Testis (tissue), 3 donors: ENCODE measurements around the gene MAPK12. TPM values are rescaled to one million over a fixed set of nuclear protein-coding genes. Genes with fewer than 3 reads are reported as not detected.

Source experiments
- DNase-seq: peaks from one replicate; pipeline ENCODE4 v3.0.0-alpha.2; 2019
- H3K27ac ChIP-seq, 2 donors: fragments of 200-600 bp; sonication (generic); one replicate each; pipeline ENCODE4 v1.5.1; 2019
- H3K27me3 ChIP-seq: fragments of 200-600 bp; sonication (generic); one replicate; pipeline ENCODE4 v1.5.1; 2019
- H3K36me3 ChIP-seq: fragments of 200-600 bp; sonication (generic); one replicate; pipeline ENCODE4 v1.5.1; 2017; ENCODE audit warnings: low read depth; ENCODE audit errors: missing control alignments
- H3K4me1 ChIP-seq: fragments of 200-600 bp; sonication (generic); one replicate; pipeline ENCODE4 v1.5.1; 2019
- H3K4me3 ChIP-seq, 2 donors: fragments of 200-600 bp; sonication (generic); one replicate each; pipeline ENCODE4 v1.5.1; 2017 to 2019
- H3K9me3 ChIP-seq: fragments of 200-600 bp; sonication (generic); one replicate; pipeline ENCODE4 v1.5.1; 2017
- POLR2A ChIP-seq: fragments of 450-650 bp; IDR thresholded peaks from one replicate; pipeline ENCODE4 v1.6.1; 2017; ENCODE audit warnings: antibody characterized with exemption, mild to moderate bottlenecking, moderate library complexity
- WGBS, 2 donors: methylation state at CpG; one replicate each; pipeline ENCODE4 v1.1.5; 2018; 5-methylcytosine and 5-hydroxymethylcytosine counted together
- intact Hi-C: fragments of 100-400 bp; cut with DNase I; formaldehyde crosslinking; loops from one replicate; pipeline ENCODE4 v1.15.1; 2023; ENCODE audit warnings: low total_unique reads
- polyA plus RNA-seq: library from polyadenylated mRNA; stranded (reverse); fragments of 350-450 nt; fragmentation: Illumina TruSeq; extraction: RNeasy Lipid Tissue Mini Kit (QIAGEN cat#74804); gene quantifications from one replicate; pipeline ENCODE4 v1.2.3, GENCODE V29; 2014; ENCODE audit warnings: low read depth, low replicate concordance; ENCODE audit not compliant: insufficient read depth
- total RNA-seq, 2 donors: library from RNA; depleted of rRNA; stranded (reverse); fragments of >200 nt; gene quantifications; one replicate each; pipeline ENCODE4 v1.2.3, GENCODE V29; 2016
- TF ChIP-seq, protein P1 (sequence below), 3 experiments: fragments of 450-650 bp in 2 of 3; fragments of 200-600 bp in 1 of 3; sonication (generic) in 1 of 3; IDR thresholded peaks; one replicate each; pipeline ENCODE4 v1.5.1; 2016 to 2019; ENCODE audit warnings: antibody characterized with exemption in 3 of 3, mild to moderate bottlenecking in 2 of 3, moderate library complexity in 1 of 3

The MAPK12 gene
- total and polyA plus RNA-seq, 3 donors from 2014 or later, result 9.1 to 25.1 (median 22.3) TPM

DNA sequence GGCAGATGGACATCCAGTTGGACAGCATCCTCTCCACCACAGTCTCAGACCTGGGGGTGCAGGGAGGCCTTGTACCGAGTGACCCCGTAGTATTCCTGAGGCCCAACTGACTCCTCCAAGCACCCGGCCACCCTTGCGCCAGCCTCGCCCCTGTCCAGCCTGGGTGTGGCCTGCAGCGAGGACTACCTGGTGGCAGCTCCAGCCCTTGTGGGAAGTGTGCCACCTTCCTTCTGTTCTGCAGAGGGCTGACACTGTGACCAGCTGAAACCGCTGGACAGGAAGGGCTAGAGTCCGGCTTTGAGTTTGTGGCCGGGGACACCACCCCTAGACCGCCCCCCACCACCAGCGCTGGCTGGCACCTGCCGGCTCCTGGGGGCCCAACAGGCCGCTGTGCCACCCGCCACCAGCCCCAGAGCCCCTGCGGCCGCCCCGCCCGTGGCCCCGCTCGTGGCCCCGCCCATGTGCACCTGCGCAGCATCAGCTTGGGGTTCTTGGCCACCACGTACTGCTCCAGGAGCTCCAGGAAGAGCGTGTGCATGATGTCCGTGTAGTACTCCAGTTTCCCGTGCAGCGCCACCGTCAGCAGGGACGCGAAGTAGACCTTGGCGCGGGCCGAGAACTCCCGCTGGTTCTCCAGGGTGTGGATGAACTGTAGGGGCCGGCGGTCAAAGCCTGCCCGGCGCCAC lies 18.7 kb upstream of the MAPK12 start:
- TF ChIP-seq POLR2A, result no peak
- TF ChIP-seq, protein P1, sequence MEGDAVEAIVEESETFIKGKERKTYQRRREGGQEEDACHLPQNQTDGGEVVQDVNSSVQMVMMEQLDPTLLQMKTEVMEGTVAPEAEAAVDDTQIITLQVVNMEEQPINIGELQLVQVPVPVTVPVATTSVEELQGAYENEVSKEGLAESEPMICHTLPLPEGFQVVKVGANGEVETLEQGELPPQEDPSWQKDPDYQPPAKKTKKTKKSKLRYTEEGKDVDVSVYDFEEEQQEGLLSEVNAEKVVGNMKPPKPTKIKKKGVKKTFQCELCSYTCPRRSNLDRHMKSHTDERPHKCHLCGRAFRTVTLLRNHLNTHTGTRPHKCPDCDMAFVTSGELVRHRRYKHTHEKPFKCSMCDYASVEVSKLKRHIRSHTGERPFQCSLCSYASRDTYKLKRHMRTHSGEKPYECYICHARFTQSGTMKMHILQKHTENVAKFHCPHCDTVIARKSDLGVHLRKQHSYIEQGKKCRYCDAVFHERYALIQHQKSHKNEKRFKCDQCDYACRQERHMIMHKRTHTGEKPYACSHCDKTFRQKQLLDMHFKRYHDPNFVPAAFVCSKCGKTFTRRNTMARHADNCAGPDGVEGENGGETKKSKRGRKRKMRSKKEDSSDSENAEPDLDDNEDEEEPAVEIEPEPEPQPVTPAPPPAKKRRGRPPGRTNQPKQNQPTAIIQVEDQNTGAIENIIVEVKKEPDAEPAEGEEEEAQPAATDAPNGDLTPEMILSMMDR (IDR thresholded peaks at IDR 0.05), result no peak
- Histone ChIP-seq H3K27ac (no peak overlapping the region), H3K4me1 (no peaks in the 10 kb centered on the region), H3K9me3 (no peaks in the 10 kb centered on the region), H3K27me3 (no peaks in the 10 kb centered on the region), H3K4me3 (no peak overlapping the region), H3K36me3 (no peaks in the 10 kb centered on the region)
- intact Hi-C loops, result no loop called here
- 90 to 97% methylated on average over 11 to 38 of the region's 38 CpGs for WGBS, 2 donors
- DNase-seq, result no peak

DNA sequence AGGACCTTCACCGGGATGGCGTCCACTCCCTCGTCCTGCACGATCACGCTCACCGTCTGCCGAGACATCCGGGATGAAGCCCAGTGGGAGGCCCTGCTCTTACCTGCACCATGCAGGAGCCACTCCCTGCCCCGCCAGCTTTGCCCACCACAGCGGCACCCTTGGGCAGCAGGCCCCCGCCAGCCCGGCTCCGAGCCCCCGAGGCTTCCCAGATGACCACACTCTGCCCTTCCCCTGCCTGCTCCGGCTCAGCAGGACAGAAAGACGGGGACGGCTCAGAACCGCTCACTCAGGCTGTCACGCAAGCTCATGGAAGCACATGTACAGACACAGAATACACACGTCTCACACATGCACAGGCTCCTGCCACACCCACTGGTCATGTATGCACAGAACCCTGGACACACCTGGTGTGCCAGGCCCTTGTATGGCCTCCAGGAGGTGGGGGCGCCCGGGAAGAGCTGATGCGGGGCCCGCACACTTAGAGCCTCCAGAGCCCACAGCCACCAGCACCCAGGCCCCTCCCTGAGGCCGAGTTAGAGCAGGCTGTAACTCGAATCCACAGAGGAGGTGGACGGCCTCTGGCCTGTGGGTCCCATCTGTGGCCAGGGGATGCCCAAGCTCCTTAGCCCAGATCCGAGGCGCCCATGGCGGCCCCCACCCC lies 17.6 kb upstream of the MAPK12 start:
- no peaks in the 10 kb centered on the region for H3K36me3 ChIP-seq

DNA sequence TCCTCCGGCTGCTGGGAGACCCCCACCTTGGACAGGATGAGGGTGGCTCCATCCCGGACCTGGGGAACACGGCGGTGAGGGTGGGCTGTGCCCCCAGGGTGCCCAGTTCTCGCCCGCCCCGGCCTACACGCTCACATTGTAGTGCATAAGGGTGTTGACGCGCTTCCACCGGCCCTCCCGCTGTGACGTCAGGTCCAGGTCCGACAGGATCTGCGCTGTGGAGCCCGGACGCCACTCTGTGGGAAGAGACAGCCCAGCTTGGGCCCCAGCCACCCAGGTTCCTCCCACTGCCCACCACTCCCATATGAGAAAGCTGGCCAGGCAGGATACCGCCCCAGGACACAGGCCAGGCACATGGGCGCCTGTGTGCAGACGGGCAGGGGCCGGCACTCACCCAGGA lies 17.0 kb upstream of the MAPK12 start:
- intact Hi-C loops, result no loop called here
- Histone ChIP-seq H3K9me3 (no peaks in the 10 kb centered on the region), H3K27me3 (no peaks in the 10 kb centered on the region), H3K4me1 (no peaks in the 10 kb centered on the region), H3K36me3 (no peaks in the 10 kb centered on the region), H3K27ac (no peak overlapping the region), H3K4me3 (no peak overlapping the region)
- TF ChIP-seq, protein P1 (IDR thresholded peaks at IDR 0.05), result no peak
- no peak for TF ChIP-seq POLR2A
- no peak for DNase-seq
- 94% methylated on average over 21 of the region's 21 CpGs; no CpG with 5 or more reads in 1 of the 2 donors for WGBS, 2 donors

More for the DNA sequence above, 17.6 kb upstream of the MAPK12 start:
- TF ChIP-seq, protein P1 (IDR thresholded peaks at IDR 0.05), result no peak
- no peak for TF ChIP-seq POLR2A
- intact Hi-C loops, result no loop called here
- WGBS, 2 donors, result 92 to 96% methylated on average over 6 to 30 of the region's 30 CpGs
- Histone ChIP-seq H3K9me3 (no peaks in the 10 kb centered on the region), H3K4me1 (no peaks in the 10 kb centered on the region), H3K27ac (no peak overlapping the region), H3K4me3 (no peak overlapping the region), H3K27me3 (no peaks in the 10 kb centered on the region)
- no peak for DNase-seq

DNA sequence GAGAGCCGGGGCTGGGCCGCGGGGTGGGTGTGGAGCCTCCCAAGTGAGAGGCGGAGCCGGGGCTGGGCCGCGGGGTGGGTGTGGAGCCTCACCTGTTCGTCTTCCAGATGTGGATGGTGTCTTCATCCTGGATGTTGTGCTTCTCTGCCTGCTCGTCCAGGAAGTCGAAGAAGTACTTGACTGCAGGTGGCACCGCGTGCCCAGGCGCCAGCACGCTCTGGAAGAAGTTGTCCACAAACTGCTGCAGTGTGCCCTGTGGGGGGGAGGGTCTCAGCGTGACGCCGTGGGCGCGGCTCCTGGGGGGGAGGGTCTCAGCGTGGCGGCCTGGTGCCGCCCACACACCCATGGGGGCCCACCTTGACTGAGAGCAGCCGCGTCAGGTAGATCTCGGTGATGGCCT lies 16.3 kb upstream of the MAPK12 start:
- TF ChIP-seq POLR2A, result no peak
- TF ChIP-seq, protein P1 (IDR thresholded peaks at IDR 0.05), result no peak
- 91% methylated on average over 23 of the region's 25 CpGs for WGBS, 2 donors
- intact Hi-C loops, result no loop called here
- Histone ChIP-seq H3K27ac (no peak overlapping the region), H3K9me3 (no peaks in the 10 kb centered on the region), H3K27me3 (no peaks in the 10 kb centered on the region), H3K4me1 (no peaks in the 10 kb centered on the region), H3K4me3 (no peak overlapping the region), H3K36me3 (no peaks in the 10 kb centered on the region)
- DNase-seq, result no peak
